Right lobe of liver (tissue), 4 donors: Measurements from ENCODE around the gene CD83.

ENCODE experiments used
- CTCF ChIP-seq, 4 donors: fragments of 200-600 bp in 3 of 4; fragments of 450-650 bp in 1 of 4; IDR thresholded peaks; one replicate each; pipeline versions ENCODE4 v1.5.1 to v1.8.0; 2016 to 2022; ENCODE audit warnings: antibody characterized with exemption in 4 of 4, mild to moderate bottlenecking in 2 of 4
- POLR2A ChIP-seq: fragments of 450-650 bp; IDR thresholded peaks from one replicate; pipeline ENCODE4 v1.6.1; 2017; ENCODE audit warnings: antibody characterized with exemption, mild to moderate bottlenecking
- donor health status: DM: no; HTN: no; CAD: no.
- donor health status: DM: no; HTN: no; CAD: no.
- donor health status: DM: no; HTN: yes; CAD: no.

GRCh38 chr6:14132244-14132920 is 14.8 kb downstream of the CD83 start:
- TF ChIP-seq CTCF (IDR thresholded peaks at IDR 0.05) (no peak), POLR2A (no peak)
